Thyroid gland (tissue), 4 donors: ENCODE results near the gene GOLGA2. TPM values are rescaled to one million over a fixed set of nuclear protein-coding genes. Genes with fewer than 3 reads are reported as not detected.

Experiments used
- DNase-seq, 2 donors: peaks; one replicate each; pipeline ENCODE4 v3.0.0-alpha.2; 2019
- H3K27ac ChIP-seq, 3 donors: fragments of 200-600 bp; sonication (generic); 1 replicate in 2 of 3; 2 replicates in 1 of 3; pipeline ENCODE4 v1.5.1; 2016 to 2019; ENCODE audit warnings: mild to moderate bottlenecking in 1 of 3, moderate library complexity in 1 of 3
- H3K27me3 ChIP-seq: fragments of 200-600 bp; sonication (generic); one replicate; pipeline ENCODE4 v1.5.1; 2019
- H3K36me3 ChIP-seq, 2 donors: fragments of 200-600 bp; sonication (generic); one replicate each; pipeline ENCODE4 v1.5.1; 2016 to 2019
- H3K4me1 ChIP-seq, 2 donors: fragments of 200-600 bp; sonication (generic); one replicate each; pipeline ENCODE4 v1.5.1; 2017 to 2019
- H3K4me3 ChIP-seq, 3 donors: fragments of 200-600 bp; sonication (generic); replicated peaks in 1 of 3; 1 replicate in 2 of 3; 2 replicates in 1 of 3; pipeline ENCODE4 v1.5.1; 2016; ENCODE audit warnings: mild to moderate bottlenecking in 1 of 3
- H3K9me3 ChIP-seq: fragments of 200-600 bp; sonication (generic); one replicate; pipeline ENCODE4 v1.5.1; 2017
- CTCF ChIP-seq, 6 experiments: fragments of 200-600 bp in 3 of 6; fragments of 450-650 bp in 3 of 6; sonication (generic) in 3 of 6; IDR thresholded peaks; one replicate each; pipeline ENCODE4 v1.5.1; 2016 to 2019; ENCODE audit warnings: antibody characterized with exemption in 6 of 6, mild to moderate bottlenecking in 2 of 6, inconsistent platforms in 1 of 6, moderate library complexity in 1 of 6
- POLR2A ChIP-seq, 2 donors: fragments of 450-650 bp; IDR thresholded peaks; one replicate each; pipeline ENCODE4 v1.6.1; 2017; ENCODE audit warnings: antibody characterized with exemption in 2 of 2, mild to moderate bottlenecking in 2 of 2, moderate library complexity in 1 of 2
- WGBS, 2 donors: methylation state at CpG; one replicate each; pipeline ENCODE4 v1.1.5; 2017; 5-methylcytosine and 5-hydroxymethylcytosine counted together
- intact Hi-C: fragments of 100-400 bp; cut with DNase I; formaldehyde crosslinking; loops from one replicate; pipeline ENCODE4 v1.15.1; 2023
- total RNA-seq, 4 donors: library from RNA; depleted of rRNA; stranded (reverse); fragments of >200 nt; gene quantifications; one replicate each; pipeline ENCODE4 v1.2.3, GENCODE V29; 2016

The GOLGA2 gene
- total RNA-seq, 4 donors from 2014 or later, result 94.6 to 140 (median 118) TPM

DNA sequence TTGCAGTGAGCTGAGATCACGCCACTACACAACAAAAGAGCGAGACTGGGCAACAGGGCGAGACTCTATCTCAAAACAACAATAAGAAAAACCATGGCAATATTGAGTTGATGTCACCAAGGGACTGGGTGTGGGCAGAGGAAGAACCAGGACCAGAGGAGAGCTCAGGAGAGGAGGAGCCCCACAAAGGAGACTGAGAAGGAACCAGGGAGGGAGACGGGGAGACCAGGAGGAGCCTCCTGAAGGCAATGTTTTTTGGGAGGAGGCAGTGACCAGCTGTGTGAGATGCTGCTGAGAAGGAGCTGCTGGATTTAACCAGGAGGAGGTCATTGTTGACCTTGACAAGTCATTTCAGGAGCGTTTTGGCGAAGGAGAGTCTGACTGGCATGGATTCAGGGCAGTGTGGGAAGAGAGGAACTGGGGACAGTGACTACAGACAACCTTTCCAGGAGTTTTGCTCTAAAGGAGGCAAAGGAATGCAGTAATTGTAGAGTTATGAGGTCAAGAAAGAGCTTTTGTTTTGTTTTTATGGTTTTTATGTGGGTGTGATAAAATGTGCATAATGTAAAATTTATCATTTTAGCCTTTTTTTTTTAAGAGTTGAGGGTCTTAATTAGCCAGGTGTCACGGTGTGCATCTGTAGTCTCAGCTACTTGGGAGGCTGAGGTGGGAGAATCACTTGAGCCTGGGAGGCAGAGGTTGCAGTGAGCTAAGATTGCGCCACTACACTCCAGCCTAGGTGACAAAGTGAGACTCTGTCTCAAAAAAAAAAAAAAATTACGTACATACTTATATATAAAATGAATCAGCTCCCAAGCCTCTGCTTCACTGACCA is 28.5 kb upstream of the GOLGA2 start:
- H3K27me3 ChIP-seq, result no peaks in the 10 kb centered on the region
- peaks cover 3 to 4% of the 10 kb centered on the region in 2 donors for H3K36me3 ChIP-seq
- H3K27ac ChIP-seq, result no peak overlapping the region
- TF ChIP-seq CTCF (IDR thresholded peaks at IDR 0.05), result no peak
- TF ChIP-seq POLR2A (IDR thresholded peaks at IDR 0.05), result no peak
- H3K4me3 ChIP-seq, result no peak overlapping the region
- 77 to 83% methylated on average over 9 of the region's 9 CpGs for WGBS, 2 donors
- no peaks in the 10 kb centered on the region for H3K9me3 ChIP-seq
- H3K4me1 ChIP-seq, result no peaks in the 10 kb centered on the region
- intact Hi-C loops, result no loop called here
- DNase-seq, result no peak

GRCh38 chr9:128298535-128299482 is 23.0 kb upstream of the GOLGA2 start:
- Histone ChIP-seq H3K9me3 (no peaks in the 10 kb centered on the region), H3K4me1 (peaks cover 0 to 4% of the 10 kb centered on the region in 2 donors), H3K27me3 (no peaks in the 10 kb centered on the region), H3K4me3 (no peak overlapping the region), H3K36me3 (no peaks in the 10 kb centered on the region), H3K27ac (no peak overlapping the region)
- DNase-seq, result no peak
- TF ChIP-seq CTCF (IDR thresholded peaks at IDR 0.05) (no peak), POLR2A (IDR thresholded peaks at IDR 0.05) (no peak)
- intact Hi-C loops, result loop anchor here (10.0 kb wide), 1 partner anchor 116 kb away; no protein-coding TSS in a partner anchor
- WGBS, 2 donors, result 81 to 84% methylated on average over 16 to 19 of the region's 20 CpGs

DNA sequence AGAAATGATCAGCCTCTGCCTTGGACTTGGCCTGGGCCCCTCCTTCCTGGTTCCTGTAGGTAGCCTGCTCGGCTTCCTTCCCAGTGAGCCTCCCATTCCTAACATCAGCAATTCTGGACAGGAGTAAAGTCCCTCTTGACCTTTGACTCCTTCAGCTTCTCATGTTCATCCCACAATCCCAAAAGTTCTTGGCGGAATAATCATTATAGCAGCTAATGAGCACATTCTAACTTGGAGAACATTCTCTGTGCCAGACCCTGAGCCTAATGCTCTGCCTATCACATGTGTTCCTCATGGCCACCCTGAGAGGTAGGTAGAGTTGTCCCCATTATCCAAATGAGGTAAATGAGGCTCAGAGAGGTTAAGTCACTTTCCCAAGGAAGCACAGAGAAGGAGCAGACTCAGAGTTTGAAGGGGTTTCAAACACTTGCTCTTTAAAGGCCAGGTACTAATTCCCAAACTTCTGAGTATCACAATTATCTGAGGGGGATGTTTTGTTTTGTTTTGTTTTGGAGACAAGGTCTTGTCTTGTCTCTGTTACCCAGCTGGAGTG is 21.5 kb upstream of the GOLGA2 start:
- Histone ChIP-seq H3K9me3 (no peaks in the 10 kb centered on the region), H3K4me1 (peaks cover 0 to 4% of the 10 kb centered on the region in 2 donors), H3K4me3 (no peak overlapping the region), H3K36me3 (no peaks in the 10 kb centered on the region), H3K27ac (no peak overlapping the region), H3K27me3 (no peaks in the 10 kb centered on the region)
- no peak for DNase-seq
- 100% methylated on average over 2 of the region's 2 CpGs for WGBS, 2 donors
- TF ChIP-seq CTCF (IDR thresholded peaks at IDR 0.05), result no peak
- TF ChIP-seq POLR2A (IDR thresholded peaks at IDR 0.05), result no peak
- intact Hi-C loops, result loop anchor here (10.0 kb wide), 1 partner anchor 118 kb away; no protein-coding TSS in a partner anchor

DNA sequence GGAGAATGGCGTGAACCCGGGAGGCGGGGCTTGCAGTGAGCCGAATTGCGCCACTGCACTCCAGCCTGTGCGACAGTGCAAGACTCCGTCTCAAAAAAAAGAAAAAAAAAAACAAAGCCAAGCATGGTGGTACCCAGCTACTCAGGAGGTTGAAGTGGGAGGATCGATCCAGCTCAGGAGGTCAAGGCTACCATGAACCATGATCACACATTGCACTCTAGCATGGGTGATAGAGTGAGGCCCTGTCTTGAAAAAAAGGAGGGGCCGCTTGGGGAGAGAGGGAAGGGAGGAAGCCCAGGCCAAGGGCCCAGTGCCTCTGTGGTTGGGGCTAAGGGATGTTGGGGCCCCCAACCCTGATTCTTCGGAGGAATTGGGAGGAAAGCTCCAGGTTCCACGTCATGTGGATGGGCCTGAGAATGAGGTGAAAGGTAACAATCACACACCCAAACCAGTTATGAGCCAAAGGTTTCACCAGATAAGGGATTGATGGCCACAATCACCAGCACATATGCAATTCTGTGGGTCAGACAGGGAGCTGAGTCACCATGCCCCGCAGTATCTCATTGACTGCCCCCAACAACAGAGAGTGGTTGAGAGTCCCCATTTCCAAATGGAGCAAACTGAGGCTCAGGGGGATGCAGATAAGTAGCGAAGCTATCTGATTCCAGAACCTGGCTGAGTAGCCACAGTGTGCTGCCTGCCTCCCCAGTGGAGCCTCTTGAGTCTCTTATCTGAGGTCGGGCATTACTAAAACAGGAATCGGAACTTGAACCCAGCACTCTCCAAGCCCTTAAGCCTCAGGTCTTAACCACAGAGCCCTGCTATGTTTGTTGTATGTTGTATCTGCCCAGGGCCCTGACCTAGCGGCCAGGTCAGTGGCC is 20.8 kb upstream of the GOLGA2 start:
- H3K27me3 ChIP-seq, result no peaks in the 10 kb centered on the region
- H3K36me3 ChIP-seq, result no peaks in the 10 kb centered on the region
- no peak for DNase-seq
- intact Hi-C loops, result loop anchor here (10.0 kb wide), 1 partner anchor 118 kb away; no protein-coding TSS in a partner anchor
- 91 to 93% methylated on average over 15 to 16 of the region's 16 CpGs for WGBS, 2 donors
- TF ChIP-seq POLR2A (IDR thresholded peaks at IDR 0.05) (no peak), CTCF (IDR thresholded peaks at IDR 0.05) (no peak)
- H3K27ac ChIP-seq, result no peak overlapping the region
- no peaks in the 10 kb centered on the region for H3K9me3 ChIP-seq
- peaks cover 0 to 4% of the 10 kb centered on the region in 2 donors for H3K4me1 ChIP-seq
- H3K4me3 ChIP-seq, result no peak overlapping the region
